Measurements from ENCODE around the gene KLHL2. TPM values are rescaled to one million over a fixed set of nuclear protein-coding genes. Genes with fewer than 3 reads are reported as not detected.

KLHL2 gene
- total RNA-seq, 1 donor from 2014 or later = 28.2 TPM

DNA sequence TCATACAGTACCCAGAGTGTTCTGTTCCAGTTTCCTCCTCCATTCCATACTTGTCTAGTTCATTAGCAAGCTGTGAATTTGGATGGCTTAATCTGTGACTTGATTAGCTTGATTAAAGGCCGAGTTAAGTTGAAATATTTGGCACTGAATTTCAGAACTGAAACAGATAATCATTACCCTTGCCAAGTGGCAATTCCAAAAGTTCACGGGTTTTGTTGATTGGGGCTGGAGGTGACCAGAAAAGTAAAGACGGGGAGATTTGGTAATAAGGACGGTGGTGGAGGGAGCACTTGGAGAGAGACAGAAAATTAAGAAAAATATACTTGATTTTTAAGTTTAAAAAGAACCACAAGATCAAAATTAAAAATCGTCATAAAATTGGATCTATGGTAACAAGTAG lies 21.9 kb upstream of the KLHL2 start:
- no peak overlapping the region for H3K4me3 Mint-ChIP-seq (ENCODE audit: unreplicated experiment)
- no peak for DNase-seq (ENCODE audit: low read depth)

GRCh38 chr4:165190591-165191347 lies 16.6 kb upstream of the KLHL2 start:
- H3K9me3 Mint-ChIP-seq (ENCODE audit: unreplicated experiment) = peaks cover 9% of the 10 kb centered on the region
- no peak overlapping the region for H3K9ac ChIP-seq (ENCODE audit: low read length)
- H2AFZ ChIP-seq (ENCODE audit: low read depth, low read length) = no peak overlapping the region
- H4K20me1 ChIP-seq (ENCODE audit: insufficient read depth, low read length) = no peaks in the 10 kb centered on the region
- no peak for DNase-seq (ENCODE audit: low read depth)
- no peak overlapping the region for H3K27ac Mint-ChIP-seq (ENCODE audit: unreplicated experiment)
- H3K27ac ChIP-seq (ENCODE audit: low read depth, low read length) = no peak overlapping the region
- H3K36me3 Mint-ChIP-seq (ENCODE audit: low read depth, unreplicated experiment) = no peaks in the 10 kb centered on the region
- H3K4me1 ChIP-seq (ENCODE audit: insufficient read depth, low read length) = no peaks in the 10 kb centered on the region
- no peaks in the 10 kb centered on the region for H3K27me3 ChIP-seq (ENCODE audit: insufficient read depth, low read length)
- no peak overlapping the region for H3K4me3 ChIP-seq (ENCODE audit: insufficient read depth, low read depth, low read length)
- H3K27me3 Mint-ChIP-seq (ENCODE audit: low read depth, unreplicated experiment) = no peaks in the 10 kb centered on the region
- no peak for TF ChIP-seq EZH2 (IDR thresholded peaks at IDR 0.05; ENCODE audit: insufficient read depth, low read length)
- TF ChIP-seq, protein P1, sequence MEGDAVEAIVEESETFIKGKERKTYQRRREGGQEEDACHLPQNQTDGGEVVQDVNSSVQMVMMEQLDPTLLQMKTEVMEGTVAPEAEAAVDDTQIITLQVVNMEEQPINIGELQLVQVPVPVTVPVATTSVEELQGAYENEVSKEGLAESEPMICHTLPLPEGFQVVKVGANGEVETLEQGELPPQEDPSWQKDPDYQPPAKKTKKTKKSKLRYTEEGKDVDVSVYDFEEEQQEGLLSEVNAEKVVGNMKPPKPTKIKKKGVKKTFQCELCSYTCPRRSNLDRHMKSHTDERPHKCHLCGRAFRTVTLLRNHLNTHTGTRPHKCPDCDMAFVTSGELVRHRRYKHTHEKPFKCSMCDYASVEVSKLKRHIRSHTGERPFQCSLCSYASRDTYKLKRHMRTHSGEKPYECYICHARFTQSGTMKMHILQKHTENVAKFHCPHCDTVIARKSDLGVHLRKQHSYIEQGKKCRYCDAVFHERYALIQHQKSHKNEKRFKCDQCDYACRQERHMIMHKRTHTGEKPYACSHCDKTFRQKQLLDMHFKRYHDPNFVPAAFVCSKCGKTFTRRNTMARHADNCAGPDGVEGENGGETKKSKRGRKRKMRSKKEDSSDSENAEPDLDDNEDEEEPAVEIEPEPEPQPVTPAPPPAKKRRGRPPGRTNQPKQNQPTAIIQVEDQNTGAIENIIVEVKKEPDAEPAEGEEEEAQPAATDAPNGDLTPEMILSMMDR (IDR thresholded peaks at IDR 0.05; ENCODE audit: insufficient read depth, low read depth, low read length) = no peak
- no peaks in the 10 kb centered on the region for H3K79me2 ChIP-seq (ENCODE audit: insufficient read depth, low read length)
- no peaks in the 10 kb centered on the region for H3K9me3 ChIP-seq (ENCODE audit: insufficient read depth, low read depth, low read length)
- no peak for FAIRE-seq
- H3K4me2 ChIP-seq (ENCODE audit: low read length) = no peak overlapping the region
- H3K4me1 Mint-ChIP-seq (ENCODE audit: low read depth, unreplicated experiment) = peaks cover 20% of the 10 kb centered on the region
- no peak overlapping the region for H3K4me3 Mint-ChIP-seq (ENCODE audit: unreplicated experiment)
- no peaks in the 10 kb centered on the region for H3K36me3 ChIP-seq (ENCODE audit: insufficient read depth, low read length)

More for the DNA sequence above, 21.9 kb upstream of the KLHL2 start:
- Histone ChIP-seq H3K4me2 (ENCODE audit: low read length) (no peak overlapping the region), H2AFZ (ENCODE audit: low read depth, low read length) (no peak overlapping the region), H3K27me3 (ENCODE audit: insufficient read depth, low read length) (no peaks in the 10 kb centered on the region), H4K20me1 (ENCODE audit: insufficient read depth, low read length) (no peaks in the 10 kb centered on the region), H3K4me3 (ENCODE audit: insufficient read depth, low read depth, low read length) (no peak overlapping the region), H3K9ac (ENCODE audit: low read length) (no peak overlapping the region), H3K36me3 (ENCODE audit: insufficient read depth, low read length) (no peaks in the 10 kb centered on the region), H3K9me3 (ENCODE audit: insufficient read depth, low read depth, low read length) (no peaks in the 10 kb centered on the region), H3K79me2 (ENCODE audit: insufficient read depth, low read length) (no peaks in the 10 kb centered on the region), H3K4me1 (ENCODE audit: insufficient read depth, low read length) (no peaks in the 10 kb centered on the region), H3K27ac (ENCODE audit: low read depth, low read length) (no peak overlapping the region)
- Mint-ChIP-seq H3K36me3 (ENCODE audit: low read depth, unreplicated experiment) (no peaks in the 10 kb centered on the region), H3K9me3 (ENCODE audit: unreplicated experiment) (peaks cover 9% of the 10 kb centered on the region), H3K4me1 (ENCODE audit: low read depth, unreplicated experiment) (peaks cover 3% of the 10 kb centered on the region), H3K27ac (ENCODE audit: unreplicated experiment) (no peak overlapping the region), H3K27me3 (ENCODE audit: low read depth, unreplicated experiment) (no peaks in the 10 kb centered on the region)
- TF ChIP-seq EZH2 (IDR thresholded peaks at IDR 0.05; ENCODE audit: insufficient read depth, low read length) = no peak
- TF ChIP-seq, protein P1 (IDR thresholded peaks at IDR 0.05; ENCODE audit: insufficient read depth, low read depth, low read length) = no peak
- no peak for FAIRE-seq

DNA sequence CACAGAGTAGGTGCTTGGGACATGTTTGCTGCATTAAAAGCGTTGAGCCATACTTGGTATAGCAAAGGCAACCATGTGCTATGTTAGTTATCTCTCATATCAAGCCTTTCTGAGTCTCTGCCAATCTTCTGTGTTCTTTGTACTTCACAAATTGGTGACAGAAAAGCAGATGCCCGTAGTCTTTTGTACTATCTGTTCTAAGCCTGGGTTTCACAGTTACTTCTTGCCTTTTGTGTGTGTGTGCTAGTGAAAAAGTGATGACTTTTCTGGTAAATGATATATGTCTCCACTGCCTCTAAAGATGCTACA lies 16.1 kb upstream of the KLHL2 start:
- Histone ChIP-seq H4K20me1 (ENCODE audit: insufficient read depth, low read length) (no peaks in the 10 kb centered on the region), H3K4me2 (ENCODE audit: low read length) (no peak overlapping the region), H3K9me3 (ENCODE audit: insufficient read depth, low read depth, low read length) (no peaks in the 10 kb centered on the region), H3K9ac (ENCODE audit: low read length) (no peak overlapping the region), H3K4me3 (ENCODE audit: insufficient read depth, low read depth, low read length) (no peak overlapping the region), H3K27ac (ENCODE audit: low read depth, low read length) (no peak overlapping the region), H3K79me2 (ENCODE audit: insufficient read depth, low read length) (no peaks in the 10 kb centered on the region), H2AFZ (ENCODE audit: low read depth, low read length) (no peak overlapping the region), H3K4me1 (ENCODE audit: insufficient read depth, low read length) (no peaks in the 10 kb centered on the region), H3K36me3 (ENCODE audit: insufficient read depth, low read length) (no peaks in the 10 kb centered on the region), H3K27me3 (ENCODE audit: insufficient read depth, low read length) (no peaks in the 10 kb centered on the region)
- no peak for DNase-seq (ENCODE audit: low read depth)
- peaks cover 20% of the 10 kb centered on the region for H3K4me1 Mint-ChIP-seq (ENCODE audit: low read depth, unreplicated experiment)
- H3K27me3 Mint-ChIP-seq (ENCODE audit: low read depth, unreplicated experiment) = no peaks in the 10 kb centered on the region
- H3K36me3 Mint-ChIP-seq (ENCODE audit: low read depth, unreplicated experiment) = no peaks in the 10 kb centered on the region
- FAIRE-seq = no peak
- no peak overlapping the region for H3K4me3 Mint-ChIP-seq (ENCODE audit: unreplicated experiment)
- peaks cover 9% of the 10 kb centered on the region for H3K9me3 Mint-ChIP-seq (ENCODE audit: unreplicated experiment)
- H3K27ac Mint-ChIP-seq (ENCODE audit: unreplicated experiment) = no peak overlapping the region
- TF ChIP-seq EZH2 (IDR thresholded peaks at IDR 0.05; ENCODE audit: insufficient read depth, low read length) = no peak
- TF ChIP-seq, protein P1 (IDR thresholded peaks at IDR 0.05; ENCODE audit: insufficient read depth, low read depth, low read length) = no peak

Measured in astrocyte (in vitro differentiated cells and primary cell).